H1 (cell line): ENCODE measurements around the gene YPEL5.

Source experiments
- JUND ChIP-seq: IDR thresholded peaks from 2 replicates; pipeline ENCODE4 v1.6.1; 2011; ENCODE audit warnings: mild to moderate bottlenecking, improper control_type of control experiment, low read length
- TF ChIP-seq, protein P1 (sequence below), 3 experiments: IDR thresholded peaks; 1 replicate in 2 of 3; 2 replicates in 1 of 3; pipeline versions ENCODE4 v1.5.1 to v1.6.1; 2011; ENCODE audit warnings: low read length in 3 of 3, mild to moderate bottlenecking in 3 of 3, inconsistent platforms in 2 of 3, low read depth in 1 of 3, moderate library complexity in 1 of 3; ENCODE audit not compliant: insufficient read depth in 1 of 3; ENCODE audit errors: control extremely low read depth in 1 of 3

DNA sequence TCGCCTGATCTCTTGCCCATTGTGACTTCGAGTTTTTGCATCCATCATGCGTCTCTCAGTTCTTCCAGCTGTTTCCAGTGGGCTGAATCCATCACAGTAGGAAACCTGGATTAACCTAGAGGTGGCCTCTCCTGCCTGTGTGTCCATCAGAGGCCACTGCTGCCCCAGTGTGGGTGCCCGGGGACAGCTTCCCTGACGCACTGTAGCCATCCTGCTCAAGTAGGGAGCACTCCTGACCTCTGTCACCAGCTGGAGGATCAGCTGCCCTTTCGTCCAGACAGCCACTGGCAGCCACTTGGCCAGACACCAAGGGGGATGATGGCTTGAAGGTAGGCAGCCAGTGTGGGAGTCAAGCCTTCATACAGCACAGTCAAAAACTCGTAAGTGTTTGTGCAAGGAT is 47.6 kb downstream of the YPEL5 start:
- TF ChIP-seq, protein P1, sequence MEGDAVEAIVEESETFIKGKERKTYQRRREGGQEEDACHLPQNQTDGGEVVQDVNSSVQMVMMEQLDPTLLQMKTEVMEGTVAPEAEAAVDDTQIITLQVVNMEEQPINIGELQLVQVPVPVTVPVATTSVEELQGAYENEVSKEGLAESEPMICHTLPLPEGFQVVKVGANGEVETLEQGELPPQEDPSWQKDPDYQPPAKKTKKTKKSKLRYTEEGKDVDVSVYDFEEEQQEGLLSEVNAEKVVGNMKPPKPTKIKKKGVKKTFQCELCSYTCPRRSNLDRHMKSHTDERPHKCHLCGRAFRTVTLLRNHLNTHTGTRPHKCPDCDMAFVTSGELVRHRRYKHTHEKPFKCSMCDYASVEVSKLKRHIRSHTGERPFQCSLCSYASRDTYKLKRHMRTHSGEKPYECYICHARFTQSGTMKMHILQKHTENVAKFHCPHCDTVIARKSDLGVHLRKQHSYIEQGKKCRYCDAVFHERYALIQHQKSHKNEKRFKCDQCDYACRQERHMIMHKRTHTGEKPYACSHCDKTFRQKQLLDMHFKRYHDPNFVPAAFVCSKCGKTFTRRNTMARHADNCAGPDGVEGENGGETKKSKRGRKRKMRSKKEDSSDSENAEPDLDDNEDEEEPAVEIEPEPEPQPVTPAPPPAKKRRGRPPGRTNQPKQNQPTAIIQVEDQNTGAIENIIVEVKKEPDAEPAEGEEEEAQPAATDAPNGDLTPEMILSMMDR (IDR thresholded peaks at IDR 0.05; ENCODE audit: control extremely low read depth in 1 of 3, insufficient read depth in 1 of 3, low read depth in 1 of 3, low read length in 3 of 3): no peak
- no peak for TF ChIP-seq JUND
